Activated CD4-positive, alpha-beta T cell treated with anti-CD3 and anti-CD28 coated beads for 48 hours (primary cell): ENCODE data around the gene SWI5.

Experiments
- DNase-seq: peaks from one replicate; pipeline ENCODE4 v3.0.0-alpha.2; 2020

SWI5 gene

GRCh38 chr9:128252317-128253139 lies 23.5 kb upstream of the SWI5 start:
- no peak for DNase-seq

- DNase-seq: no peak
Observed at GRCh38 chr9:128253140-128253990, 22.7 kb upstream of the SWI5 start.

GRCh38 chr9:128253991-128254346 lies 22.1 kb upstream of the SWI5 start:
- DNase-seq: no peak

- DNase-seq: no peak
Observed at GRCh38 chr9:128254362-128254761, 21.7 kb upstream of the SWI5 start.

GRCh38 chr9:128254855-128255759 lies 21.0 kb upstream of the SWI5 start:
- DNase-seq: peak; percentile 68

GRCh38 chr9:128257086-128257825 lies 18.8 kb upstream of the SWI5 start:
- DNase-seq: no peak

GRCh38 chr9:128257907-128258306 lies 18.2 kb upstream of the SWI5 start:
- DNase-seq: no peak

GRCh38 chr9:128258326-128258725 lies 17.8 kb upstream of the SWI5 start:
- no peak for DNase-seq

GRCh38 chr9:128259156-128259555 lies 16.9 kb upstream of the SWI5 start:
- no peak for DNase-seq

GRCh38 chr9:128260340-128260739 lies 15.7 kb upstream of the SWI5 start:
- no peak for DNase-seq

- no peak for DNase-seq
Observed at GRCh38 chr9:128262687-128263086, 13.4 kb upstream of the SWI5 start.

- no peak for DNase-seq
Observed at GRCh38 chr9:128265348-128265847, 10.7 kb upstream of the SWI5 start.

- DNase-seq: no peak
Observed at GRCh38 chr9:128266868-128267590, 9.0 kb upstream of the SWI5 start.

GRCh38 chr9:128271112-128271511 lies 5.0 kb upstream of the SWI5 start:
- no peak for DNase-seq

- DNase-seq: no peak
Observed at GRCh38 chr9:128271512-128271911, 4.6 kb upstream of the SWI5 start.

GRCh38 chr9:128274245-128274644 lies 1.8 kb upstream of the SWI5 start:
- no peak for DNase-seq

- no peak for DNase-seq
Observed at GRCh38 chr9:128275198-128276007, 673 bp upstream of the SWI5 start, which contains the start of gene GOLGA2. Gene GOLGA2, minus strand, starts transcription at chr9:128276007. Its CDS starts 31 bp downstream, at chr9:128275976.

GRCh38 chr9:128276574-128277270 lies 646 bp downstream of the SWI5 start:
- peak; percentile 28 for DNase-seq
